SIG-M5 (cell line): ENCODE data around the gene IQSEC1.

Experiments used
- DNase-seq: peaks from one replicate; lab custom pipeline; 2025; lab: John Stamatoyannopoulos, UW

Gene IQSEC1

GRCh38 chr3:13049400-13049799, 23.8 kb downstream of the IQSEC1 start:
- no peak for DNase-seq

DNA sequence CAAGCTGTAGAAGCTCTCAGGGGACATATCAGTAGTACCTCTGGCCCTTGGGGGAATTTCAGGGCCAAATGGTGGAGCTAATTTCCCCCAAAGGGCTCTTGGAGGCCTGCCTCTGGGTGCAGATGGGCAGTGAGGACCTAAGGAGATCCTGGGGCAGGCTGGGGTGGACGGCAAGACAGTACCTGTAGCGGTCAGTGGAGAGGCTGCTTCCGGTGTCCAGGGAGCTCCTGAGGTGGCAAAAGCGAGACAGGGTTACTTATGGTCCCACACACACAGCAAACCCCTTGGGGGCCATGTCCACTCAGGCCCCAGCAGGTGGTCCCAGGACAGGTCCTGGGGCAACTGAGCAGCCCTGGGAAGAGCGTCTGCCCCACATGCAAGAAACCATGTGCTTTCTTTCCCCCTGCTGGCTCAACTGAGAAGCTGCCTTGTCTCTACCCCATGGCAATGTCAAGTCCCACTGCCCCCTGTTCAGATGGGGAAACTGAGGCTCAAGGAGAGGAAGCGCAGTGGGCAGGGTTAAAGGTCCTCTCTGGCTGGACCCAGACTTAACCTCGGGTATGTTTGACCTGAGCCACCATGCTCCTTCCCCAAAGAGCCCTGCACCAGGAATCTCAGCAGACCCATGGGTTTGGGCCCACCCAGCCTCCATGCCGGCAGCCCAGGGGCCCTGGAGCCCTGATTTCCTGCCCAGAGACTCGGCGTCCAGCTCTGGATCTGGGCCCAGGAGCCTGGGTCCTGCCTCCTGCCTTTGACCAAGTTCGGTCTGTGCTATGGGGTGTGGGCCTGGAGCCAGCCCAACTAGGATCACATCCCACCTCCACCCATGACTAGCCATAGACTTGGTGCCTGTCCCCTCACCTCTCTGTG, 25.7 kb downstream of the IQSEC1 start:
- DNase-seq: no peak

- no peak for DNase-seq
These were observed 26.5 kb downstream of the IQSEC1 start for GRCh38 chr3:13046569-13047274.

DNA sequence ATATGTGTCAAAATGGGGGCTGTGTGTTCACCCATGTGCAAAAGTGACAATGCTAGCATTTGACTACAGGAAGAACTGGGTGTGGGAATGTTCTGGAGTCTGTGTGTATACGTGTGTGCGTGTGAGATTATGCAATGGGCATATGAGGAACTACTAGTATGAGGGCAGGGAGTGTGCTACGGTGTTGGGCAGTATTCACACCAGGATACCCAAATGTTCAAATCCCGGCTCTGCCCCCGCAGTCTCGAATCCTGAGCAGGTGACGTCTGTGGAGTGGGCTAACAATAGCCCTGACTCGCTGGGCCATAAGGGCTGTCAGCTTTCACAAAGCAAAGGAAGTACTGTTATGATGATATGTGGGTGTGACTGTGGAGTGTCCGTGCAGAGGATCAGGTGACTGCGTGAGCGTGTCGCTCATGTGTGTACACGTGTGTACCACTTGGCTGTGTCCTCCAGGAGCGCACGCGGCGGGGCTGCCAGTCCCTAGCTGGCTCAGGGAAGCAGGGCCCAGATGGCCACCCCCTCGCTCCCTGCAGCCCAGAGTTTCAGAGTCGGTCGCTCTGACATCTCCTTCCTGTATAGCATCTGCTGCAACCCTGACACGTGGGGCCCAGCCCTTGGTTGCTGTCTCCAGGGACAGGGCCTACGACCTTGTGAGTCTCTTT, 27.2 kb downstream of the IQSEC1 start:
- no peak for DNase-seq

GRCh38 chr3:13045241-13045903, 27.9 kb downstream of the IQSEC1 start:
- DNase-seq: no peak

- no peak for DNase-seq
These were observed 28.6 kb downstream of the IQSEC1 start for GRCh38 chr3:13044496-13045240.

- no peak for DNase-seq
These were observed 29.6 kb downstream of the IQSEC1 start for GRCh38 chr3:13043656-13044055.

DNA sequence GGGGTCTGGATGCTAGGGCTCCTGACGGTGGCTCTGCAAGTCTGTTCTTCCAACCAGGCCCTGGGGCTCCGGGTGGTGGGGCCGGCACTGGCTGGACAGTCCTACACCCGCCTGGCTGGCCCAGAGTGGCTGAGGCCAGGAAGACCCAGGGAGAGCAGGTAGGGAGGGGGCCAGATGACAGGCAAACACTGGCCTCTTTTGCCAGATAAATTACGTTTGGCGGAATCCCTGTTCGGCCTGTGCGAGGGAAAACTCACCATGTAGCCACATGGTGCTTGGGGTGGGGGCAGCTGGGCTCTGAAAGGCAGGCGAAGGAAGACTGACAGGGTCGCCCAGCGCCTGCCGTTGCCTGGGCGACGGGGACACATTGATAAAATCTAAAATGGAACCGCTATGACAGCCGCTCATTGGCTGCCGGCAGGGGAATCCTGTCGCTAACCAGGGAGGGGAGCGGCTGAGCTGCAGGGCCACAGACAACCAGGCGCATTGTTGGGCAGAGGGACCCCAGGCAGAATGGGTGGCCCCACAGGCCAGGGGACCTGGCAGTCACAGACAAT, 30.4 kb downstream of the IQSEC1 start:
- no peak for DNase-seq

DNA sequence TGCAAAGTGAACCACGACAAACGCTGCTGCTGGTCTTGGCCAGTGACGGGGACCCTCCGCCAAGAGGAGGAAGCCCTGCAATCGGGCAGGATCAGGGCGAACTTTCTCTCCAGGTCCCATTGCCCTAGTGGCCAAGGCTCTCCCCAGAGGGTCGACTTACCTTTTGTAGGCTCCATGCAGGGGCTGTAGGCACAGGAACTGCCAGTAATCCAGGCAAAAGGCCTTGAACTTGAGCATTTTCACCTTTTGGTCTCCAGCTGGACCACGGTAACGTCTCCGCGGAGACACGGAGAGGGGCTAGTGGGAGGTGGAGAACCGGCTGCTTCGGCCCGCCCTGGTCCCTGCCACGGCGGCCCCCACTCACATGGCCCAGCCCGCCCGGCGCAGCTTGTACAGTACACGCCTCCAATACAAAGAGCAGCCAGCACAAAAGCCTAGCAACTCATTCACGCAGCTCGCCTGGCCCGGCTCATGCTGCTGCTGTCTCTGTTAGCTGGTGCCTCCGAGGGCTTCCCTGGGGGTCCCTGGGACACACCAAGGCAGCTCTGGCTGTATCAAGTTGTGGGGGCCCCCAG, 31.0 kb downstream of the IQSEC1 start:
- no peak for DNase-seq

DNA sequence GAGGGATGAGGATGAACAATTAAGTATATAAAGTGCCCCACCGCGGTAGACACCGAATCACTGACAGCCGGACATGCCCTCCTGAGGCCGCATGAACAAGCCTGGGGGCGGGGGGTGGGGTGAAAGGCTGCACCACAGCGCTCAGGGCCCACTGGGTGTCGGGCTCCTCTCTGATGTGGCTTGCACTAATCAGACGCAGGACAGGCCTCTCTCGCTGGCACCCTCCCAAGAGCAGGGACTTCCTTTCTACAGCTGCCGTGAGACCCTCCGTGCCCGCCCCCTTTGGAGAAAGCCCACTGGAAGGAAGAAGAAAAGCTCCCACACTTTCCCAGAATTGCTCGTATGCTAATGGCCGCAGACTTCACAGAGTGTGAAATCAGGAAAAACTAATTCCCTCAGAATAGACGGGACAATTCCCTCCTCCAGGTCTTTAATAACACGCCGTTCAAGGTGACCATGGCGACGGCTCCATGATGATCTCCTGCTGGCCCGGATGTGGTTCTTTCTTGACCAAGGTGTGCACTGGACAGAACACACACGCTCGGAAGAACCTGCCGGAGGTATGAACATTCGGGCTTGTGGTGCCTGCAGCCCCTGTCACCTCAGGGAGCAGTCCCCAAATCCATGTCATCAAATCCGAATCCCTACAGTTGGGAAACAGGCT, 32.0 kb downstream of the IQSEC1 start:
- no peak for DNase-seq

DNA sequence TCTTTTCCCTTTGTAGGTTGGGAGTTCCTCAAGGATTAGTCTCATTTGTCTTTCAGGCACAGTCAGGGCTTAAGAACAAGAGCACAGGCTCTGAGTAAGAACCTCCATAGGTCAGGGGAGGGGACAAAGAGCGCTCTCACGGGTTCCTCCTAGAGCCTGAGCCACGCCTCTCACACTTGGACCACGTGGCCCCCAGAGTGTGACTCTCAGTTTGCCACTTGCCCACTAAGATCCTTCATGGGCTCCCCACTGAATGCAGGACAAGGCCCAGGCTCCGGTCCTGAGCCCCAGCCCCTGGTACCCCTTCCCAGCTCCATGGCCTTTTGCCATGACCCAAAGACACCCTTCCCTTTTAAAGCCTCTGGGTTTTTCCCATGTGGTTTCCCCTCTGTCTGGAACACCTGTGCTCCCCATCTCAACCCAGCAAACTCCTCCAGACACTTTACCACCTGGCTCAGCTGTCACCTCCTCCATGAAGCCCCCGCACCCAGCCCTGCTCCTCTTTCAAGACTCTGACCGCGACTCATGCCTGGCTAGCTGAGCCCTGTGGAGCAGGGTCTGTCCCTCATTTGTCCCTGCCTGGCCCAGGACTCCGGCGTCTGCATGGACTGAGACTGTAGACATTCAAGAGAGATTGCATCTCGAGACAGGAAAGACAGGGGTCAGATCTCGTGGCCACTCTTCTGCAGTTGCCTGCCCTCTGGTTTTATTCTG, 32.7 kb downstream of the IQSEC1 start:
- no peak for DNase-seq

- DNase-seq: no peak
These were observed 33.9 kb downstream of the IQSEC1 start for GRCh38 chr3:13039213-13039896.

DNA sequence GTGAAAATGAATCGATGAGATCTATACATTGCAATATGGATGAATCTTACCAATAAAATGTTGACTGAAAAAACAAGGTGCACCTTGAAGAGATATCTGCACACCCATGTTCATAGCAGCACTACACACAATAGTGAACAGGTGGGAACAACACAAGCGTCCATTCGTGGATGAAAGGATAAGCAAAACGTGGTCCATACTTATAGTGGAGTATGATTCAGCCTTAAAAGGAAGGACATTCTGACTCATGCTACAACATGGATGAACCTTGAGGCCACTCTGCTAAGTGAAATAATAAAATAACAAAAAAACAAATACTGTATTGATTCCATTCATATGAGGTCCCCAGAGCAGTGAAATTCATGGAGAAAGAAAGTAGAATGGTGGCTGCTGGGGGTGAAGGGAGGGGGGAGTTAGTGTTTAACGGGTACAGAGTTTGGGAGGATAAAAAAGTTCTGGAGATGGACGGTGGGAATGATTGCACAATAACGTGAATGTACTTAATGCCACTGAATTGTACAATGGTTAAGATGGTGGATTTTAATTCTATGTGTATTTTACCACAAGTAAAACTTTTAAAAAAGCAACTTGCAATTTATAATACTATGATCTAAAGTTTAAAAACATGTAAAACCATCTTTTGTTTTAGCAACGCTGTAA, 35.6 kb downstream of the IQSEC1 start:
- DNase-seq: no peak

DNA sequence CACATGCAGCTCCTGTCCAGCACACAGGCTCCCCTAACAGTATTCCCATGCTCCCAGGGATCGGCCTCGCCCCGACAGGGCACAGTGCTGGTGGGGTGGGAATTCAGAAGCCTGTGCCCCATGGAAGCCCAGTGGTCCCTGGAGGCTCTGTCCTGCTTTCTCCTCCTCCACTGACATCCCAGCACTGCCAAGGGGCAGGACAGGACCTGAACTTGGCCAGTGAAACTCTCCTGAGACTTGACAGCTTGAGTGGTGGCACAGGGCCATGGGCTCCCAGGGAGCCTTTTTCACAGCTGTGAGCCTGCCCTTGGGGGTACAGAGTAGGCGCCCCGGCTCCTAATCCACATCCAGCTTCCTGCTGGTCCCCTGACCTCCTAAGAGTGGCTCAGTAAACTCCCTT, 38.4 kb downstream of the IQSEC1 start:
- DNase-seq: no peak

- no peak for DNase-seq
These were observed 39.0 kb downstream of the IQSEC1 start for GRCh38 chr3:13034109-13034800.

DNA sequence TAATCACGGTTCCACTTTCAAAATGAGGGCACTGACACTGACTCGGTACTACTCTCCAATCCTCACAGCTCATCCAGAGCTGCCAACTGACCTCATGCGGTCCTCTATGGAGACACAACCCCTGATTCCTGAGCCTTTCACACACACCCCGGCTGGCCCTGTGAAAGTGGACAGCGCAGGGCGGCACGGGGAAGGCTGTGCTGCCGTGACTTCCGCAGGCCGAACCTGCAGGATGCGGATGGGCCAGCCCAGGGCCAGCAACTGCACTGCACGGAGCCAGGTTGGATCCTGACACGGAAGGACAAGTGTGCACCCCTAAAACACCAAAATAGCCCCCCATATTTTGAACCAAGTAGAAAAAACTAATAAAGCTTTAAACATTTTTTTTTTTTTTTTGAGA, 41.0 kb downstream of the IQSEC1 start:
- no peak for DNase-seq

GRCh38 chr3:13031621-13032020, 41.6 kb downstream of the IQSEC1 start:
- DNase-seq: no peak

DNA sequence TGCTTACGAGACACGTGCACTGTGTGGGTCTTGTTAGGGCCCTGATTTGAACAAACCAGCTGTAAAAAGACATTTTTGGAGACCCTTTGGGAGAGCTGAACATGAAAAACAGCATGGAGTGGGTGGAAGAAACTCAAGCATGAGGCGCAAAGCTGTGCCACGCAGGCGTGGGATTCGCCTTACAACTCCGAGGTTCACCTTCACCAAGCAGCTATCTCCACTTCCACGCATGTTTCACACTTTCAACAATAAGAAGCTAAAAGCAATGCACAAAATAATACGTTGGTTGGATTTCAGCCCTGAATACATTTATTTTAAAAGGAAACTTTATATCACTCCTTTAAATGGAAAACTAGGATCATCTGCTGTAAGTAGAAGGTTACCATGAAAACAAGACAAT, 42.5 kb downstream of the IQSEC1 start:
- no peak for DNase-seq
